Natural killer cell (primary cell): ENCODE results near the gene NRROS. TPM values are rescaled to one million over a fixed set of nuclear protein-coding genes. Genes with fewer than 3 reads are reported as not detected.
"Not testable (repeated sequence)": the region's sequence is repeated elsewhere in the genome, so short reads cannot be mapped to it uniquely, and the experiment has no call there.

Source experiments
- ATAC-seq, 3 donors: fragments of 150-1000 bp in 2 of 3; fragments of 200-7000 bp in 1 of 3; cut with Tn5 transposase; 1 replicate in 1 of 3; 2 replicates in 2 of 3; pipeline ENCODE4 v1.10.0; 2021; ENCODE audit warnings: mild to moderate bottlenecking in 2 of 3, moderate library complexity in 2 of 3
- DNase-seq, 2 donors: peaks; one replicate each; pipeline versions ENCODE4 v3.0.0 to v3.0.0-alpha.2; 2013 to 2021; ENCODE audit warnings: mixed read lengths in 1 of 2
- H3K27ac ChIP-seq: one replicate; pipeline ENCODE4 v1.5.1; 2013; ENCODE audit warnings: mild to moderate bottlenecking, low read length
- H3K27me3 ChIP-seq: one replicate; pipeline ENCODE4 v1.6.1; 2013; ENCODE audit warnings: low read length; ENCODE audit not compliant: control insufficient read depth, insufficient read depth
- H3K36me3 ChIP-seq: one replicate; pipeline ENCODE4 v1.6.1; 2013; ENCODE audit warnings: low read length; ENCODE audit not compliant: control insufficient read depth, insufficient read depth
- H3K4me1 ChIP-seq: one replicate; pipeline ENCODE4 v1.6.1; 2013; ENCODE audit warnings: low read length; ENCODE audit not compliant: control insufficient read depth, insufficient read depth
- H3K4me3 ChIP-seq: one replicate; pipeline ENCODE4 v1.5.1; 2013; ENCODE audit warnings: low read length
- H3K9me3 ChIP-seq: one replicate; pipeline ENCODE4 v1.6.1; 2013; ENCODE audit warnings: low read length; ENCODE audit not compliant: control insufficient read depth, insufficient read depth
- H3K27ac Mint-ChIP-seq, 2 donors: one replicate each; pipeline ENCODE4 v1.8.0; 2022; ENCODE audit warnings: mild to moderate bottlenecking in 2 of 2, mixed read lengths in 2 of 2, moderate library complexity in 1 of 2
- H3K27me3 Mint-ChIP-seq, 2 donors: one replicate each; pipeline ENCODE4 v1.8.0; 2022; ENCODE audit warnings: low read depth in 2 of 2, mixed read lengths in 2 of 2
- H3K36me3 Mint-ChIP-seq: one replicate; pipeline ENCODE4 v1.8.0; 2022; ENCODE audit warnings: mixed read lengths
- H3K4me1 Mint-ChIP-seq, 2 donors: one replicate each; pipeline ENCODE4 v1.8.0; 2022; ENCODE audit warnings: mixed read lengths in 2 of 2
- H3K4me3 Mint-ChIP-seq: one replicate; pipeline ENCODE4 v1.8.0; 2022; ENCODE audit warnings: mild to moderate bottlenecking, moderate library complexity, mixed read lengths
- H3K9me3 Mint-ChIP-seq, 2 donors: one replicate each; pipeline ENCODE4 v1.8.0; 2022; ENCODE audit warnings: mixed read lengths in 2 of 2
- WGBS: methylation state at CpG from one replicate; pipeline ENCODE4 v1.1.7; 2013; ENCODE audit warnings: missing lambda C conversion rate; ENCODE audit not compliant: insufficient coverage; 5-methylcytosine and 5-hydroxymethylcytosine counted together
- intact Hi-C: fragments of 100-400 bp; cut with micrococcal nuclease; formaldehyde crosslinking; loops from one replicate; pipeline ENCODE4 v1.14.2; 2022
- total RNA-seq, 4 donors: library from RNA; stranded (reverse); fragments of 120-200 nt in 1 of 4; gene quantifications; one replicate each; pipeline versions ENCODE4 v1.2.3 to v1.2.4, GENCODE V29; 2013 to 2022
- TF ChIP-seq, protein P1 (sequence below): fragments of 200-600 bp; IDR thresholded peaks from one replicate; pipeline ENCODE4 v1.8.0; 2022; ENCODE audit warnings: antibody characterized with exemption

Gene NRROS
- total RNA-seq, 3 donors from 2014 or later (not counting 1 experiment from before 2014, with no cell fraction given) = 32.5 to 56.3 (median 56.2) TPM

DNA sequence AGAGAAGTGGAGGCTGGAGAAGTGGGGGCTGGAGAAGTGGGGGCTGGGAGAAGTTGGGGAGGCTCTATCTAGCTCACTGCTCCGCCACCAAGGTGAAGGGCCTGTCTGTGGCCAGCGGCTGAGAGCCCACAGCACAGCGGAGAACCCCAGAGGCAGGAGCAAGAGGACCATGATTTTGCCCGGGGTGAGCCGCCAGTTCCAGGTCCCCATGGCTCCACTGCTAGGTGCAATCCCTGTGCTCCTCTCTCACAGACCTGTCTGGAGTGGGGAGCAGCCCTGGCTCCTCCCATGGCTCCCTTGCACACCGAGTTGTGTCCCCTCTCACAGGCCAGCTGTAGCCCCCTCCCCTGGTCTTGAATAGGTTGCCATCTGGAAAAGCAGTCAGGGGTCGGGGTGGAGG lies 4.7 kb upstream of the NRROS start:
- peak overlapping the region; percentile 74 for H3K4me3 Mint-ChIP-seq
- Histone ChIP-seq H3K27ac (no peak overlapping the region), H3K4me3 (no peak overlapping the region), H3K4me1 (peaks cover 88% of the 10 kb centered on the region), H3K9me3 (no peaks in the 10 kb centered on the region), H3K27me3 (no peaks in the 10 kb centered on the region), H3K36me3 (no peaks in the 10 kb centered on the region)
- DNase-seq (peak in 1 of 2 donors; percentile 27), ATAC-seq (no peak)
- H3K4me1 Mint-ChIP-seq = peaks cover 95 to 97% of the 10 kb centered on the region in 2 donors
- intact Hi-C loops = loop anchor here (5.0 kb wide), 1 partner anchor 77 kb away; the partner anchor contains the start of genes CEP19 and PIGX
- no peaks in the 10 kb centered on the region for H3K9me3 Mint-ChIP-seq
- no peaks in the 10 kb centered on the region for H3K36me3 Mint-ChIP-seq
- no peaks in the 10 kb centered on the region for H3K27me3 Mint-ChIP-seq
- 51% methylated on average over 7 of the region's 7 CpGs for WGBS
- peak overlapping the region; percentile 93 to 95 for H3K27ac Mint-ChIP-seq
- TF ChIP-seq, protein P1, sequence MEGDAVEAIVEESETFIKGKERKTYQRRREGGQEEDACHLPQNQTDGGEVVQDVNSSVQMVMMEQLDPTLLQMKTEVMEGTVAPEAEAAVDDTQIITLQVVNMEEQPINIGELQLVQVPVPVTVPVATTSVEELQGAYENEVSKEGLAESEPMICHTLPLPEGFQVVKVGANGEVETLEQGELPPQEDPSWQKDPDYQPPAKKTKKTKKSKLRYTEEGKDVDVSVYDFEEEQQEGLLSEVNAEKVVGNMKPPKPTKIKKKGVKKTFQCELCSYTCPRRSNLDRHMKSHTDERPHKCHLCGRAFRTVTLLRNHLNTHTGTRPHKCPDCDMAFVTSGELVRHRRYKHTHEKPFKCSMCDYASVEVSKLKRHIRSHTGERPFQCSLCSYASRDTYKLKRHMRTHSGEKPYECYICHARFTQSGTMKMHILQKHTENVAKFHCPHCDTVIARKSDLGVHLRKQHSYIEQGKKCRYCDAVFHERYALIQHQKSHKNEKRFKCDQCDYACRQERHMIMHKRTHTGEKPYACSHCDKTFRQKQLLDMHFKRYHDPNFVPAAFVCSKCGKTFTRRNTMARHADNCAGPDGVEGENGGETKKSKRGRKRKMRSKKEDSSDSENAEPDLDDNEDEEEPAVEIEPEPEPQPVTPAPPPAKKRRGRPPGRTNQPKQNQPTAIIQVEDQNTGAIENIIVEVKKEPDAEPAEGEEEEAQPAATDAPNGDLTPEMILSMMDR = no peak

DNA sequence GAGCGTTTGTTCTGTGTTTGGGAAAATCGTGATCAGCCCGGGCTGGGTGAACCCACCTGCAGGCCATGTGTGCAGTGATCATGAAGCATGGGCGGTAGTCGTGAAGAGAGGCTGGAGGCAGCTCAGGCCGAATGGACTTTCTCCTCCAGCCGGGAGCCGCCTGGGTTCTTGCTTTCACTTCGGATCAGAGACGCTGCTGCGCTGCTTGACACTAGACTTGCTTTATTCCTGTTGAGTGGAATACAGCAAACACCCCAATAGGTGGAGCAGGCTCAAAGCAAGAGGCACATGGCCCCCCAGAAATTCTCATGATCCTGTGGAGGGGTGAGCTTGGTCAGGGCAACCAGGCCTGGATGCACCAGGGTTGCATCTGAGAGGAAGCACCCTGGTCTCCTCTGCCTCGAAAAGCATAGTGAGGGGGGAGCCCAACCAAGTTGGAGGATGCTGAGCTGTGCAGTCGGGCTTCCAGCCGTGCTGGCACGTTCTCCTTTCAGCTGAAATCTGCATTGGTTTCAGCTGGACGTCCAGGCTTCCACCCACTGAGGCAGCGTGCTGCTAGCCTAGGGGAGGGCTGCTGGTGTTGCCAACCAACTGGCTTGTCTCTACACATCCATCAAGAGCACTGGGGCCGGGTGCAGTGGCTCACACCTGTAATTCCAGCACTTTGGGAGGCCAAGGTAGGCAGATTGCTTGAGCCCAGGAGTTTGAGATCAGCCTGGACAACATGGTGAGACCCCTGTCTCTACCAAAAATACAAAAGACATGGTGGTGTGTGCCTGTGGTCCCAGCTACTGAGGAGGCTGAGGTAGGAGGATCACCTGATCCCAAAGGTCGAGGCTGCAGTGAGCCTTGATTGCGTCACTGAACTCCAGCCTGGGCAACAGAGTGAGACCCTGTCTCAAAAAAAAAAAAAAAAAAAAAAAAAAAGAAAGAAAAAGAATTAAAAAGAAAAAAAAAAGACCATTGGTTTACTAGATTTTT lies 2.8 kb upstream of the NRROS start:
- intact Hi-C loops = no loop called here
- no peaks in the 10 kb centered on the region for H3K9me3 Mint-ChIP-seq
- 73% methylated on average over 20 of the region's 20 CpGs for WGBS
- no peaks in the 10 kb centered on the region for H3K27me3 Mint-ChIP-seq
- H3K4me1 Mint-ChIP-seq = peaks cover 93 to 96% of the 10 kb centered on the region in 2 donors
- no peaks in the 10 kb centered on the region for H3K36me3 Mint-ChIP-seq
- ATAC-seq (no peak), DNase-seq (no peak)
- TF ChIP-seq, protein P1 = no peak
- H3K27ac Mint-ChIP-seq = peak overlapping the region; percentile 96 to 98
- Histone ChIP-seq H3K27me3 (no peaks in the 10 kb centered on the region), H3K27ac (peak overlapping the region; percentile 0), H3K4me3 (no peak overlapping the region), H3K36me3 (no peaks in the 10 kb centered on the region), H3K4me1 (peaks cover 88% of the 10 kb centered on the region), H3K9me3 (no peaks in the 10 kb centered on the region)
- peak overlapping the region; percentile 93 for H3K4me3 Mint-ChIP-seq

DNA sequence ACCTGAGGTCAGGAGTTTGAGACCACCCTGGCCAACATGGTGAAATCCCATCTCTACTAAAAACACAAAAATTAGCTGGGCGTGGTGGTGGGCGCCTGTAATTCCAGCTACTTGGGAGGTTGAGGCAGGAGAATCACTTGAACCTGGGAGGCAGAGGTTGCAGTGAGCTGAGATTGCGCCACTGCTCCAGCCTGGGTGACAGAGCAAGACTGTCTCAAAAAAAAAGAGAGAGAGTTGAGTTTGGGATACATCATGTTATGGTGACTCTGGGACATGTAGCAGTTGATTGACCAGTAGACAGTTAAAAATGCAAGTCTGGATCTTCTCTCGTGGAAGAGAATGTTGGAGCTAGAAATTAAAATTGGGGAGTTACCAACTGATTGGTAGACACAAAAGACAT lies 1.6 kb upstream of the NRROS start:
- ATAC-seq, H3K27me3 Mint-ChIP-seq, H3K36me3 ChIP-seq, H3K9me3 Mint-ChIP-seq, H3K9me3 ChIP-seq, H3K27ac ChIP-seq, intact Hi-C loops, H3K4me3 ChIP-seq, H3K27me3 ChIP-seq, H3K36me3 Mint-ChIP-seq, DNase-seq: not testable (repeated sequence)
- H3K4me1 Mint-ChIP-seq = peaks cover 93 to 96% of the 10 kb centered on the region in 2 donors
- peaks cover 89% of the 10 kb centered on the region for H3K4me1 ChIP-seq
- peak overlapping the region; percentile 93 for H3K4me3 Mint-ChIP-seq
- 69% methylated on average over 3 of the region's 4 CpGs for WGBS
- peak overlapping the region; percentile 96 to 98 for H3K27ac Mint-ChIP-seq

DNA sequence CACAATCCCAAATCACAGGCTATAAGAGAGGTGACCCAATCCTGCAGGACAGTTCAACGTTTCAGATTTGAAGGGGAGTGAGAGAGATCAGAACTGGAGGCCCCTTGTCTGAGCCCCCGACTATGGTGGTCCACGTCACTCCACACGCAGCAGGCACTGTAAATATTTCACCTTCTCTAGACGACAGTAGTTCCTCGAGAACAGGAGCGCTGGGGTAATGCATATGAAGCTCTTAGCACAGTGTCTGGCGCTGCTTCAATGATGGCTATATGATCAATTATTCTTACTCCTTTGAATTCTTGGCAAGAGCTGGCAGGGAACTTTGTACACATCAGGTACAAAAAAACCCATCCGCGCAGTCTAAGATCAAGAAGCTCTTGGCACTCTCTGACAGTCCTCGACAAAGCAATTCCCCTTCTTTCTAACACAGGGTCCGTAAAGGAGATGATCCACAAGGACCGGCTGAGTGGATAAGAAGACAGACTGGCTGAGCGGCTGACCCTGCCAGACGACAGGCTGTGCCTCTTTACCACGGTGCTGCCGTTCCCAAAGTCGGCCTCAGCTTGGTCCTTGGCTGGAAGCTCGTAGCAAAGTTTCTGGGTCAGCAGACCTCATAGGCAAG lies 522 bp upstream of the NRROS start:
- peak in 1 of 2 donors; percentile 45 for DNase-seq
- H3K4me1 Mint-ChIP-seq = peaks cover 91 to 96% of the 10 kb centered on the region in 2 donors
- Histone ChIP-seq H3K4me1 (peaks cover 89% of the 10 kb centered on the region), H3K27me3 (no peaks in the 10 kb centered on the region), H3K27ac (peak overlapping the region; percentile 81), H3K36me3 (peaks cover 6% of the 10 kb centered on the region), H3K4me3 (peak overlapping the region; percentile 88), H3K9me3 (no peaks in the 10 kb centered on the region)
- no peaks in the 10 kb centered on the region for H3K9me3 Mint-ChIP-seq
- intact Hi-C loops = no loop called here
- TF ChIP-seq, protein P1 = no peak
- no peaks in the 10 kb centered on the region for H3K36me3 Mint-ChIP-seq
- ATAC-seq = peak in 2 of 3 donors; percentile 0 to 16
- H3K4me3 Mint-ChIP-seq = peak overlapping the region; percentile 93
- WGBS = 12% methylated on average over 19 of the region's 19 CpGs
- H3K27me3 Mint-ChIP-seq = no peaks in the 10 kb centered on the region
- H3K27ac Mint-ChIP-seq = peak overlapping the region; percentile 96 to 98
